ENCODE measurements around the gene HAUS2.

DNA sequence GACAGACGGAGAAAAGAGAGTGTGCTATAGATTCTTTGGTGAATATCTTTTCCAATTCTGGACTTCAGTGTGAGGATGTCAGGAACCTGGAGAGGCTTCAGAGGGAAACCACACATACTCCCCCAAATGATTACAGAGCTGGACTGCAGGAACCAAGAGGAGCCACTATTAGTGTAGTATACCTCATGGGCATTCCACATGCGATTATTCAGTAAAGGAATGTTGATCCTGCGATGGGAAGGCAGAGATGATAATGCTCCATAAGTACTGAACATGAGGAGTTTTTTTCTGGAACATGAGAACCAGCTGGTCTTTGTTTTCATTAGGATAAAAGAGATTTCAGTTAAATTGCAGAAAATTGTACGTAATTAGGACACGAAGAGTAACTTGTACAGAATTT, 45.5 kb downstream of the HAUS2 start:
- TF ChIP-seq POLR2AphosphoS5 (IDR thresholded peaks at IDR 0.05) (no peak), EP300 (conservative IDR thresholded peaks at IDR 0.05; ENCODE audit: poor library complexity, severe bottlenecking) (no peak), RAD21 (conservative IDR thresholded peaks at IDR 0.05) (no peak), TAF1 (IDR thresholded peaks at IDR 0.05; ENCODE audit: low read depth) (no peak), MXI1 (conservative IDR thresholded peaks at IDR 0.05; ENCODE audit: poor library complexity, severe bottlenecking) (no peak), EZH2 (IDR thresholded peaks at IDR 0.05; ENCODE audit: borderline replicate concordance, insufficient read depth, low read length, poor library complexity, severe bottlenecking) (no peak), SMC3 (conservative IDR thresholded peaks at IDR 0.05; ENCODE audit: poor library complexity) (no peak)
- TF ChIP-seq, protein P1, sequence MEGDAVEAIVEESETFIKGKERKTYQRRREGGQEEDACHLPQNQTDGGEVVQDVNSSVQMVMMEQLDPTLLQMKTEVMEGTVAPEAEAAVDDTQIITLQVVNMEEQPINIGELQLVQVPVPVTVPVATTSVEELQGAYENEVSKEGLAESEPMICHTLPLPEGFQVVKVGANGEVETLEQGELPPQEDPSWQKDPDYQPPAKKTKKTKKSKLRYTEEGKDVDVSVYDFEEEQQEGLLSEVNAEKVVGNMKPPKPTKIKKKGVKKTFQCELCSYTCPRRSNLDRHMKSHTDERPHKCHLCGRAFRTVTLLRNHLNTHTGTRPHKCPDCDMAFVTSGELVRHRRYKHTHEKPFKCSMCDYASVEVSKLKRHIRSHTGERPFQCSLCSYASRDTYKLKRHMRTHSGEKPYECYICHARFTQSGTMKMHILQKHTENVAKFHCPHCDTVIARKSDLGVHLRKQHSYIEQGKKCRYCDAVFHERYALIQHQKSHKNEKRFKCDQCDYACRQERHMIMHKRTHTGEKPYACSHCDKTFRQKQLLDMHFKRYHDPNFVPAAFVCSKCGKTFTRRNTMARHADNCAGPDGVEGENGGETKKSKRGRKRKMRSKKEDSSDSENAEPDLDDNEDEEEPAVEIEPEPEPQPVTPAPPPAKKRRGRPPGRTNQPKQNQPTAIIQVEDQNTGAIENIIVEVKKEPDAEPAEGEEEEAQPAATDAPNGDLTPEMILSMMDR (IDR thresholded peaks at IDR 0.05; ENCODE audit: poor library complexity, severe bottlenecking), result no peak
- TF ChIP-seq, protein P2, sequence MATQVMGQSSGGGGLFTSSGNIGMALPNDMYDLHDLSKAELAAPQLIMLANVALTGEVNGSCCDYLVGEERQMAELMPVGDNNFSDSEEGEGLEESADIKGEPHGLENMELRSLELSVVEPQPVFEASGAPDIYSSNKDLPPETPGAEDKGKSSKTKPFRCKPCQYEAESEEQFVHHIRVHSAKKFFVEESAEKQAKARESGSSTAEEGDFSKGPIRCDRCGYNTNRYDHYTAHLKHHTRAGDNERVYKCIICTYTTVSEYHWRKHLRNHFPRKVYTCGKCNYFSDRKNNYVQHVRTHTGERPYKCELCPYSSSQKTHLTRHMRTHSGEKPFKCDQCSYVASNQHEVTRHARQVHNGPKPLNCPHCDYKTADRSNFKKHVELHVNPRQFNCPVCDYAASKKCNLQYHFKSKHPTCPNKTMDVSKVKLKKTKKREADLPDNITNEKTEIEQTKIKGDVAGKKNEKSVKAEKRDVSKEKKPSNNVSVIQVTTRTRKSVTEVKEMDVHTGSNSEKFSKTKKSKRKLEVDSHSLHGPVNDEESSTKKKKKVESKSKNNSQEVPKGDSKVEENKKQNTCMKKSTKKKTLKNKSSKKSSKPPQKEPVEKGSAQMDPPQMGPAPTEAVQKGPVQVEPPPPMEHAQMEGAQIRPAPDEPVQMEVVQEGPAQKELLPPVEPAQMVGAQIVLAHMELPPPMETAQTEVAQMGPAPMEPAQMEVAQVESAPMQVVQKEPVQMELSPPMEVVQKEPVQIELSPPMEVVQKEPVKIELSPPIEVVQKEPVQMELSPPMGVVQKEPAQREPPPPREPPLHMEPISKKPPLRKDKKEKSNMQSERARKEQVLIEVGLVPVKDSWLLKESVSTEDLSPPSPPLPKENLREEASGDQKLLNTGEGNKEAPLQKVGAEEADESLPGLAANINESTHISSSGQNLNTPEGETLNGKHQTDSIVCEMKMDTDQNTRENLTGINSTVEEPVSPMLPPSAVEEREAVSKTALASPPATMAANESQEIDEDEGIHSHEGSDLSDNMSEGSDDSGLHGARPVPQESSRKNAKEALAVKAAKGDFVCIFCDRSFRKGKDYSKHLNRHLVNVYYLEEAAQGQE (IDR thresholded peaks at IDR 0.05; ENCODE audit: borderline replicate concordance), result no peak

All from neural cell (in vitro differentiated cells).